Fibroblast of lung (primary cell): ENCODE results near the gene NKD1.

Experiments used
- EZH2 ChIP-seq: IDR thresholded peaks from 2 replicates; pipeline ENCODE4 v1.5.1; 2012; ENCODE audit warnings: low read length, control low read depth, mild to moderate bottlenecking; ENCODE audit errors: missing control alignments
- TF ChIP-seq, protein P1 (sequence below), 2 donors: IDR thresholded peaks in 1 of 2; conservative IDR thresholded peaks in 1 of 2; 1 replicate in 1 of 2; 2 replicates in 1 of 2; pipeline ENCODE4 v1.5.1; 2011 to 2012; ENCODE audit warnings: low read length in 2 of 2, control low read depth in 1 of 2, inconsistent platforms in 1 of 2, low read depth in 1 of 2, mild to moderate bottlenecking in 1 of 2

DNA sequence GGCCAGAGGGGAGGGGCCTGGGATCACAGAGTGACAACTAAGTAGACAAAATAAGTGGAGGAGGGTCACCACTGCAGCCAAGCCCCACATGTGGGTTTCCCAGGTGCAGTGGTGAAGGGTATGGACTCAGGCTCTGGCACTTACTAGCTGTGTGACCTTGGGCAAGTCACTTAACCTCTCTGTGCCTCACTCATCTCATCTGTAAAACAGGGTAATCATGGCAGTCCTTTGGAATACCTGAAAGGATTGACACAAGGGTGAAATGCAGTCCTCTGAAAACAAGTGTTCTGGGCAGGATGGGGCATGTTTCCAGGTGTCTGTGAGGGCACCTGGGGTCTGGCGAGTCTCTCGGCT is 55.8 kb downstream of the NKD1 start:
- TF ChIP-seq, protein P1, sequence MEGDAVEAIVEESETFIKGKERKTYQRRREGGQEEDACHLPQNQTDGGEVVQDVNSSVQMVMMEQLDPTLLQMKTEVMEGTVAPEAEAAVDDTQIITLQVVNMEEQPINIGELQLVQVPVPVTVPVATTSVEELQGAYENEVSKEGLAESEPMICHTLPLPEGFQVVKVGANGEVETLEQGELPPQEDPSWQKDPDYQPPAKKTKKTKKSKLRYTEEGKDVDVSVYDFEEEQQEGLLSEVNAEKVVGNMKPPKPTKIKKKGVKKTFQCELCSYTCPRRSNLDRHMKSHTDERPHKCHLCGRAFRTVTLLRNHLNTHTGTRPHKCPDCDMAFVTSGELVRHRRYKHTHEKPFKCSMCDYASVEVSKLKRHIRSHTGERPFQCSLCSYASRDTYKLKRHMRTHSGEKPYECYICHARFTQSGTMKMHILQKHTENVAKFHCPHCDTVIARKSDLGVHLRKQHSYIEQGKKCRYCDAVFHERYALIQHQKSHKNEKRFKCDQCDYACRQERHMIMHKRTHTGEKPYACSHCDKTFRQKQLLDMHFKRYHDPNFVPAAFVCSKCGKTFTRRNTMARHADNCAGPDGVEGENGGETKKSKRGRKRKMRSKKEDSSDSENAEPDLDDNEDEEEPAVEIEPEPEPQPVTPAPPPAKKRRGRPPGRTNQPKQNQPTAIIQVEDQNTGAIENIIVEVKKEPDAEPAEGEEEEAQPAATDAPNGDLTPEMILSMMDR (conservative IDR thresholded peaks at IDR 0.05 in 1 of 2, IDR thresholded peaks at IDR 0.05 in 1 of 2; ENCODE audit: low read depth in 1 of 2, low read length in 2 of 2): no peak
- TF ChIP-seq EZH2: no peak
